ENCODE data around the gene HES7. TPM values are rescaled to one million over a fixed set of nuclear protein-coding genes. Genes with fewer than 3 reads are reported as not detected.

HES7 gene
- total and polyA plus RNA-seq, 4 donors = not detected

DNA sequence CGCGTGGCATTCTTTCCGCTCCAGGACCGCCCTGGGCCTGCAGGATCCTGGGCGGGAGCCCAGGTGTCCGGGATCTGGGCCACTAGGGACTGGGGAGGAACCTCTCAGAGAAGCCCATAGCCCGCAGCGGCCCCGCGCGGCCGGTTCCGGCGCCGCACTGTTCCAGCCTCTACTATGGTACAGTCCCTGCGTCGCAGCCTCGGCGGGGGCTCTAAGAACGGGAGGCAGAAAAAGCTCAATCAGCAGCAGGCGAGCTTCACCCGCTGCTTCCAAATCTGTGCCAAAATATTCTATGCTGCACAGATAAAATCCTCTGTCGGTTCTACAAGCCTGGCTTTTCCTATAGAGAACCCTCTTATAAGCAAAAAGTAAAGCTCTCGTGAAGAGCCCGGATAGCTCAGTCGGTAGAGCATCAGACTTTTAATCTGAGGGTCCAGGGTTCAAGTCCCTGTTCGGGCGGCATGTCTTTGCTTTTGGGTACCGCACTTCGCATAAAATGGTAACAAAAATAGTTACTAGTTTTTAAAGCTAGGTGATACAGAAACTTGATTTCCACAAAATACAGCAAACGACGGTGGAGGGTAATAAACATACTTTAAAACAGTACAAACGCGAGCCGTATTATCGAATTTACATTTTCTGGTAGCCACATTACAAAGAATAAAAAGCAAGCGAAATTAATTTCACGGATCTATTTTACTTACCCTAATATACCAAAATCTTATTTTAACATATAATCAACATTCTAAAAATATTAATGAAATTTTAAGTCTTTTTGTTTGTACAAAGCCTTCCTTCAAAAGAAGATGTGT lies 4.9 kb downstream of the HES7 start:
- peaks cover 21 to 56% (median 52%) of the 10 kb centered on the region in 4 donors for H3K4me1 ChIP-seq (ENCODE audit: control insufficient read depth in 4 of 4, insufficient read depth in 4 of 4, low read length in 3 of 4)
- H3K9me3 ChIP-seq (ENCODE audit: control insufficient read depth in 4 of 4, low read length in 3 of 4) = no peaks in the 10 kb centered on the region
- TF ChIP-seq NR2F2 (IDR thresholded peaks at IDR 0.05) (no peak), GABPA (IDR thresholded peaks at IDR 0.05 in 1 of 2, conservative IDR thresholded peaks at IDR 0.05 in 1 of 2) (no peak), SP1 (IDR thresholded peaks at IDR 0.05) (peak; percentile 27), EGR1 (IDR thresholded peaks at IDR 0.05; ENCODE audit: low read depth in 2 of 2) (no peak), HNF4A (conservative IDR thresholded peaks at IDR 0.05) (peak; percentile 55 to 74), HNF4G (IDR thresholded peaks at IDR 0.05) (peak; percentile 25), FOXA2 (IDR thresholded peaks at IDR 0.05) (no peak), TAF1 (conservative IDR thresholded peaks at IDR 0.05) (no peak), JUND (IDR thresholded peaks at IDR 0.05) (peak in 1 of 2 donors; percentile 8), RXRA (IDR thresholded peaks at IDR 0.05) (no peak), FOXA1 (IDR thresholded peaks at IDR 0.05) (no peak), RAD21 (IDR thresholded peaks at IDR 0.05) (peak; percentile 68 to 70), YY1 (IDR thresholded peaks at IDR 0.05) (peak; percentile 56)
- TF ChIP-seq, protein P1, sequence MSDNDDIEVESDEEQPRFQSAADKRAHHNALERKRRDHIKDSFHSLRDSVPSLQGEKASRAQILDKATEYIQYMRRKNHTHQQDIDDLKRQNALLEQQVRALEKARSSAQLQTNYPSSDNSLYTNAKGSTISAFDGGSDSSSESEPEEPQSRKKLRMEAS (IDR thresholded peaks at IDR 0.05) = no peak
- TF ChIP-seq, protein P2, sequence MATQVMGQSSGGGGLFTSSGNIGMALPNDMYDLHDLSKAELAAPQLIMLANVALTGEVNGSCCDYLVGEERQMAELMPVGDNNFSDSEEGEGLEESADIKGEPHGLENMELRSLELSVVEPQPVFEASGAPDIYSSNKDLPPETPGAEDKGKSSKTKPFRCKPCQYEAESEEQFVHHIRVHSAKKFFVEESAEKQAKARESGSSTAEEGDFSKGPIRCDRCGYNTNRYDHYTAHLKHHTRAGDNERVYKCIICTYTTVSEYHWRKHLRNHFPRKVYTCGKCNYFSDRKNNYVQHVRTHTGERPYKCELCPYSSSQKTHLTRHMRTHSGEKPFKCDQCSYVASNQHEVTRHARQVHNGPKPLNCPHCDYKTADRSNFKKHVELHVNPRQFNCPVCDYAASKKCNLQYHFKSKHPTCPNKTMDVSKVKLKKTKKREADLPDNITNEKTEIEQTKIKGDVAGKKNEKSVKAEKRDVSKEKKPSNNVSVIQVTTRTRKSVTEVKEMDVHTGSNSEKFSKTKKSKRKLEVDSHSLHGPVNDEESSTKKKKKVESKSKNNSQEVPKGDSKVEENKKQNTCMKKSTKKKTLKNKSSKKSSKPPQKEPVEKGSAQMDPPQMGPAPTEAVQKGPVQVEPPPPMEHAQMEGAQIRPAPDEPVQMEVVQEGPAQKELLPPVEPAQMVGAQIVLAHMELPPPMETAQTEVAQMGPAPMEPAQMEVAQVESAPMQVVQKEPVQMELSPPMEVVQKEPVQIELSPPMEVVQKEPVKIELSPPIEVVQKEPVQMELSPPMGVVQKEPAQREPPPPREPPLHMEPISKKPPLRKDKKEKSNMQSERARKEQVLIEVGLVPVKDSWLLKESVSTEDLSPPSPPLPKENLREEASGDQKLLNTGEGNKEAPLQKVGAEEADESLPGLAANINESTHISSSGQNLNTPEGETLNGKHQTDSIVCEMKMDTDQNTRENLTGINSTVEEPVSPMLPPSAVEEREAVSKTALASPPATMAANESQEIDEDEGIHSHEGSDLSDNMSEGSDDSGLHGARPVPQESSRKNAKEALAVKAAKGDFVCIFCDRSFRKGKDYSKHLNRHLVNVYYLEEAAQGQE (IDR thresholded peaks at IDR 0.05) = peak; percentile 21
- TF ChIP-seq, protein P3, sequence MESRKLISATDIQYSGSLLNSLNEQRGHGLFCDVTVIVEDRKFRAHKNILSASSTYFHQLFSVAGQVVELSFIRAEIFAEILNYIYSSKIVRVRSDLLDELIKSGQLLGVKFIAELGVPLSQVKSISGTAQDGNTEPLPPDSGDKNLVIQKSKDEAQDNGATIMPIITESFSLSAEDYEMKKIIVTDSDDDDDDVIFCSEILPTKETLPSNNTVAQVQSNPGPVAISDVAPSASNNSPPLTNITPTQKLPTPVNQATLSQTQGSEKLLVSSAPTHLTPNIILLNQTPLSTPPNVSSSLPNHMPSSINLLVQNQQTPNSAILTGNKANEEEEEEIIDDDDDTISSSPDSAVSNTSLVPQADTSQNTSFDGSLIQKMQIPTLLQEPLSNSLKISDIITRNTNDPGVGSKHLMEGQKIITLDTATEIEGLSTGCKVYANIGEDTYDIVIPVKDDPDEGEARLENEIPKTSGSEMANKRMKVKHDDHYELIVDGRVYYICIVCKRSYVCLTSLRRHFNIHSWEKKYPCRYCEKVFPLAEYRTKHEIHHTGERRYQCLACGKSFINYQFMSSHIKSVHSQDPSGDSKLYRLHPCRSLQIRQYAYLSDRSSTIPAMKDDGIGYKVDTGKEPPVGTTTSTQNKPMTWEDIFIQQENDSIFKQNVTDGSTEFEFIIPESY (IDR thresholded peaks at IDR 0.05) = no peak
- TF ChIP-seq, protein P4, sequence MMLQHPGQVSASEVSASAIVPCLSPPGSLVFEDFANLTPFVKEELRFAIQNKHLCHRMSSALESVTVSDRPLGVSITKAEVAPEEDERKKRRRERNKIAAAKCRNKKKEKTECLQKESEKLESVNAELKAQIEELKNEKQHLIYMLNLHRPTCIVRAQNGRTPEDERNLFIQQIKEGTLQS (IDR thresholded peaks at IDR 0.05) = peak; percentile 100
- TF ChIP-seq, protein P5, sequence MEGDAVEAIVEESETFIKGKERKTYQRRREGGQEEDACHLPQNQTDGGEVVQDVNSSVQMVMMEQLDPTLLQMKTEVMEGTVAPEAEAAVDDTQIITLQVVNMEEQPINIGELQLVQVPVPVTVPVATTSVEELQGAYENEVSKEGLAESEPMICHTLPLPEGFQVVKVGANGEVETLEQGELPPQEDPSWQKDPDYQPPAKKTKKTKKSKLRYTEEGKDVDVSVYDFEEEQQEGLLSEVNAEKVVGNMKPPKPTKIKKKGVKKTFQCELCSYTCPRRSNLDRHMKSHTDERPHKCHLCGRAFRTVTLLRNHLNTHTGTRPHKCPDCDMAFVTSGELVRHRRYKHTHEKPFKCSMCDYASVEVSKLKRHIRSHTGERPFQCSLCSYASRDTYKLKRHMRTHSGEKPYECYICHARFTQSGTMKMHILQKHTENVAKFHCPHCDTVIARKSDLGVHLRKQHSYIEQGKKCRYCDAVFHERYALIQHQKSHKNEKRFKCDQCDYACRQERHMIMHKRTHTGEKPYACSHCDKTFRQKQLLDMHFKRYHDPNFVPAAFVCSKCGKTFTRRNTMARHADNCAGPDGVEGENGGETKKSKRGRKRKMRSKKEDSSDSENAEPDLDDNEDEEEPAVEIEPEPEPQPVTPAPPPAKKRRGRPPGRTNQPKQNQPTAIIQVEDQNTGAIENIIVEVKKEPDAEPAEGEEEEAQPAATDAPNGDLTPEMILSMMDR (IDR thresholded peaks at IDR 0.05; ENCODE audit: low read depth, low read length, missing input control) = peak; percentile 69
- WGBS = under 1% methylated on average over 38 of the region's 38 CpGs
- H3K4me3 ChIP-seq (ENCODE audit: low read depth in 1 of 3, low read length in 3 of 3) = peak overlapping the region; percentile 34 to 43 (median 41)
- H3K27ac ChIP-seq (ENCODE audit: low read depth in 1 of 2, low read length in 2 of 2) = peak overlapping the region; percentile 34 to 59
- H3K36me3 ChIP-seq (ENCODE audit: control insufficient read depth in 4 of 4, insufficient read depth in 3 of 4, low read depth in 1 of 4, low read length in 3 of 4) = no peaks in the 10 kb centered on the region
- H3K9ac ChIP-seq (ENCODE audit: low read depth in 1 of 2, low read length in 2 of 2) = peak overlapping the region; percentile 36 to 75
- peaks cover 3 to 27% (median 7%) of the 10 kb centered on the region in 4 donors for H3K27me3 ChIP-seq (ENCODE audit: control insufficient read depth in 4 of 4, insufficient read depth in 4 of 4, low read length in 3 of 4)
- DNase-seq (ENCODE audit: low spot score) = peak; percentile 80
